ENCODE results near the gene ZBTB46.

DNA sequence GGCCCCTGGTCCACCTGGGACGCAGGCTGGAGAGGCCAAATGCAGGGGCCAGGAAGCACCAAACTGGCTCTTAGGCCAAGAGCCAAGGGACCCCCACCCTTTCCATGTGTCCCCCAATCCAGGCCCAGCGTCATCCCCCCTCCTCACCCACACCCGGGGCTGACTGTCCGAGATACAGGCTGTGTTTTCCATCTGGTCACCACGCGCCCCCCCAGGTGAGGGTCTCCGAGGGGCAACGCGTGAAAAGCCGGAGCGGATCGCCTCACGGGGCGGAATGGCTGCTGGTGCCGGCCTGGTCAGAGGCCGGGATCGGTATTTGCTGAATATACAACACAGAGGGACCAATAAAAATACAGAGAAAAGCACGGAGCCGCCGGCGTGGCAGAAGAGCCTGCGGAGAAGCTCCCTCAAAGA, 25.0 kb upstream of the ZBTB46 start:
- no peak for TF ChIP-seq EZH2 (IDR thresholded peaks at IDR 0.05; ENCODE audit: borderline replicate concordance, low read depth, low read length, poor library complexity, severe bottlenecking)
- TF ChIP-seq, protein P1, sequence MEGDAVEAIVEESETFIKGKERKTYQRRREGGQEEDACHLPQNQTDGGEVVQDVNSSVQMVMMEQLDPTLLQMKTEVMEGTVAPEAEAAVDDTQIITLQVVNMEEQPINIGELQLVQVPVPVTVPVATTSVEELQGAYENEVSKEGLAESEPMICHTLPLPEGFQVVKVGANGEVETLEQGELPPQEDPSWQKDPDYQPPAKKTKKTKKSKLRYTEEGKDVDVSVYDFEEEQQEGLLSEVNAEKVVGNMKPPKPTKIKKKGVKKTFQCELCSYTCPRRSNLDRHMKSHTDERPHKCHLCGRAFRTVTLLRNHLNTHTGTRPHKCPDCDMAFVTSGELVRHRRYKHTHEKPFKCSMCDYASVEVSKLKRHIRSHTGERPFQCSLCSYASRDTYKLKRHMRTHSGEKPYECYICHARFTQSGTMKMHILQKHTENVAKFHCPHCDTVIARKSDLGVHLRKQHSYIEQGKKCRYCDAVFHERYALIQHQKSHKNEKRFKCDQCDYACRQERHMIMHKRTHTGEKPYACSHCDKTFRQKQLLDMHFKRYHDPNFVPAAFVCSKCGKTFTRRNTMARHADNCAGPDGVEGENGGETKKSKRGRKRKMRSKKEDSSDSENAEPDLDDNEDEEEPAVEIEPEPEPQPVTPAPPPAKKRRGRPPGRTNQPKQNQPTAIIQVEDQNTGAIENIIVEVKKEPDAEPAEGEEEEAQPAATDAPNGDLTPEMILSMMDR (conservative IDR thresholded peaks at IDR 0.05; ENCODE audit: low read depth, low read length) = no peak

Measured in A673 (cell line).